GM23338 (cell line): ENCODE measurements around the gene SYNDIG1. TPM values are rescaled to one million over a fixed set of nuclear protein-coding genes. Genes with fewer than 3 reads are reported as not detected.

ENCODE experiments used
- ATAC-seq: fragments of 200-7000 bp; cut with Tn5 transposase; 3 replicates; pipeline ENCODE4 v1.9.1; 2020
- DNase-seq: peaks from one replicate; pipeline ENCODE4 v3.0.0-alpha.2; 2015; ENCODE audit warnings: low spot score
- H2AFZ ChIP-seq: fragments of 200-600 bp; sonication (generic); 2 replicates; pipeline ENCODE4 v1.8.0; 2016; ENCODE audit warnings: antibody characterized with exemption, mild to moderate bottlenecking, moderate library complexity
- H3F3A ChIP-seq: fragments of 200-600 bp; sonication (generic); replicated peaks from 2 replicates; pipeline ENCODE4 v1.8.0; 2017; ENCODE audit warnings: antibody characterized with exemption, mixed run types, low read depth
- H3K27ac ChIP-seq: fragments of 200-600 bp; sonication (generic); 2 replicates; pipeline ENCODE4 v1.6.1; 2016; ENCODE audit warnings: low read depth
- H3K27me3 ChIP-seq: fragments of 200-600 bp; sonication (generic); 2 replicates; pipeline ENCODE4 v1.8.0; 2016; ENCODE audit warnings: mild to moderate bottlenecking, mixed run types, moderate library complexity; ENCODE audit not compliant: insufficient read depth
- H3K36me3 ChIP-seq: fragments of 200-600 bp; sonication (generic); 2 replicates; pipeline ENCODE4 v1.8.0; 2016; ENCODE audit warnings: mild to moderate bottlenecking; ENCODE audit not compliant: insufficient read depth
- H3K4me1 ChIP-seq: fragments of 200-600 bp; sonication (generic); 2 replicates; pipeline ENCODE4 v1.8.0; 2016; ENCODE audit warnings: mild to moderate bottlenecking, moderate library complexity; ENCODE audit not compliant: insufficient read depth
- H3K4me2 ChIP-seq: fragments of 200-600 bp; sonication (generic); 2 replicates; pipeline ENCODE4 v1.7.1; 2017; ENCODE audit warnings: mixed run types
- H3K4me3 ChIP-seq: fragments of 200-600 bp; sonication (generic); 2 replicates; pipeline ENCODE4 v1.6.1; 2016; ENCODE audit warnings: mixed run types
- H3K79me2 ChIP-seq: fragments of 200-600 bp; sonication (generic); replicated peaks from 2 replicates; pipeline ENCODE4 v1.8.0; 2017; ENCODE audit warnings: mild to moderate bottlenecking; ENCODE audit not compliant: insufficient read depth
- H3K9me2 ChIP-seq: fragments of 200-600 bp; sonication (generic); 2 replicates; pipeline ENCODE4 v1.8.0; 2017; ENCODE audit not compliant: insufficient read depth
- H4K20me1 ChIP-seq: fragments of 200-600 bp; sonication (generic); replicated peaks from 2 replicates; pipeline ENCODE4 v1.8.0; 2017; ENCODE audit warnings: mild to moderate bottlenecking; ENCODE audit not compliant: insufficient read depth
- H3K27ac Mint-ChIP-seq: 2 replicates; pipeline ENCODE4 v1.8.0; 2020; ENCODE audit warnings: inconsistent platforms, mild to moderate bottlenecking, moderate library complexity, mixed read lengths
- H3K27me3 Mint-ChIP-seq: 3 replicates; pipeline ENCODE4 v1.8.0; 2022; ENCODE audit warnings: low read depth, mild to moderate bottlenecking, moderate library complexity, mixed read lengths, inconsistent platforms; ENCODE audit not compliant: insufficient read depth, poor library complexity
- H3K36me3 Mint-ChIP-seq: 3 replicates; pipeline ENCODE4 v1.8.0; 2021; ENCODE audit warnings: low read depth, mild to moderate bottlenecking, inconsistent platforms, moderate library complexity, mixed read lengths
- H3K4me1 Mint-ChIP-seq: 3 replicates; pipeline ENCODE4 v1.8.0; 2020; ENCODE audit warnings: mild to moderate bottlenecking, inconsistent platforms, mixed read lengths
- H3K4me3 Mint-ChIP-seq: 3 replicates; pipeline ENCODE4 v1.8.0; 2021; ENCODE audit warnings: moderate library complexity, mild to moderate bottlenecking, inconsistent platforms, mixed read lengths
- H3K9me3 Mint-ChIP-seq: 3 replicates; pipeline ENCODE4 v1.8.0; 2020; ENCODE audit warnings: moderate library complexity, mild to moderate bottlenecking, inconsistent platforms, mixed read lengths
- CREB1 ChIP-seq: fragments of 250-450 bp; sonication (Bioruptor Pico); IDR thresholded peaks from 2 replicates; pipeline ENCODE4 v1.5.0; 2020; ENCODE audit warnings: low read depth, mild to moderate bottlenecking, moderate library complexity
- CTCF ChIP-seq, 2 experiments: fragments of 200-600 bp in 1 of 2; sonication (generic) in 1 of 2; conservative IDR thresholded peaks; 2 replicates each; pipeline versions ENCODE4 v1.5.1 to v1.6.1; 2016 to 2017; ENCODE audit warnings: antibody characterized with exemption in 2 of 2, low read depth in 2 of 2, mild to moderate bottlenecking in 2 of 2, moderate library complexity in 1 of 2
- ETS1 ChIP-seq: IDR thresholded peaks from 2 replicates; pipeline ENCODE4 v1.6.1; 2016; ENCODE audit warnings: antibody characterized with exemption
- EZH2 ChIP-seq: fragments of 200-600 bp; sonication (generic); IDR thresholded peaks from one replicate; pipeline ENCODE4 v1.8.0; 2017; ENCODE audit warnings: antibody characterized with exemption, mild to moderate bottlenecking, low read depth; ENCODE audit not compliant: unreplicated experiment
- EZH2phosphoT487 ChIP-seq: fragments of 200-600 bp; sonication (generic); IDR thresholded peaks from one replicate; pipeline ENCODE4 v1.8.1; 2018; ENCODE audit warnings: antibody characterized with exemption; ENCODE audit not compliant: unreplicated experiment
- JUNB ChIP-seq: IDR thresholded peaks from one replicate; pipeline ENCODE4 v1.6.1; 2016; ENCODE audit warnings: antibody characterized with exemption; ENCODE audit not compliant: unreplicated experiment
- NANOG ChIP-seq: IDR thresholded peaks from 2 replicates; pipeline ENCODE4 v1.6.1; 2016; ENCODE audit warnings: antibody characterized with exemption, borderline replicate concordance
- POLR2AphosphoS5 ChIP-seq: IDR thresholded peaks from 2 replicates; pipeline ENCODE4 v1.6.1; 2016; ENCODE audit warnings: antibody characterized with exemption, low read depth
- REST ChIP-seq: IDR thresholded peaks from one replicate; pipeline ENCODE4 v1.6.1; 2018; ENCODE audit warnings: antibody characterized with exemption; ENCODE audit not compliant: unreplicated experiment
- STAT1 ChIP-seq: IDR thresholded peaks from one replicate; pipeline ENCODE4 v1.6.1; 2016; ENCODE audit warnings: antibody characterized with exemption; ENCODE audit not compliant: unreplicated experiment
- ZNF114 ChIP-seq: fragments of 250-450 bp; sonication (Bioruptor Pico); IDR thresholded peaks from 2 replicates; pipeline ENCODE4 v1.5.0; 2020; ENCODE audit warnings: mild to moderate bottlenecking, moderate library complexity
- ZNF331 ChIP-seq: fragments of 250-450 bp; sonication (Bioruptor Pico); IDR thresholded peaks from 2 replicates; pipeline ENCODE4 v1.5.0; 2020; ENCODE audit warnings: low read depth, mild to moderate bottlenecking, moderate library complexity
- polyA plus RNA-seq: library from polyadenylated mRNA; unstranded; fragments of >200 nt; fragmentation: Nextera tagmentation; extraction: Ambion mirVana; gene quantifications from 2 replicates; pipeline ENCODE4 v1.2.1, GENCODE V29; 2016
- total RNA-seq: library from RNA; depleted of rRNA; stranded (reverse); fragments of >200 nt; shearing (Covaris generic); gene quantifications from 2 replicates; pipeline ENCODE4 v1.2.3, GENCODE V29; 2014

SYNDIG1 gene
- total and polyA plus RNA-seq, 2 experiments from 2014 or later = 2.8 to 4.8 TPM

- TF ChIP-seq REST (no peak), EZH2 (no peak), JUNB (no peak), NANOG (no peak), ZNF331 (CRISPR knock-in tag) (no peak), ETS1 (no peak), CTCF (conservative IDR thresholded peaks at IDR 0.05; ENCODE audit: low read depth in 2 of 2) (no peak), ZNF114 (CRISPR knock-in tag) (no peak), POLR2AphosphoS5 (no peak)
Observed at GRCh38 chr20:24530131-24530680, 60.8 kb downstream of the SYNDIG1 start (continued).

- Mint-ChIP-seq H3K27ac (no peak overlapping the region), H3K4me1 (peaks cover 16% of the 10 kb centered on the region), H3K4me3 (no peak overlapping the region), H3K9me3 (peaks cover 3% of the 10 kb centered on the region; the same call in 2 of the 3 replicates), H3K36me3 (peaks cover 5% of the 10 kb centered on the region; the same call in 2 of the 3 replicates), H3K27me3 (peaks cover 6% of the 10 kb centered on the region)
- no peaks in the 10 kb centered on the region for H3F3A ChIP-seq
- no peak overlapping the region for H3K4me2 ChIP-seq
- H3K27me3 ChIP-seq = no peaks in the 10 kb centered on the region
- ATAC-seq (no peak), DNase-seq (no peak)
- peaks cover 10% of the 10 kb centered on the region for H3K9me2 ChIP-seq
- no peak overlapping the region for H3K27ac ChIP-seq
- no peaks in the 10 kb centered on the region for H3K36me3 ChIP-seq
- H3K4me3 ChIP-seq = no peak overlapping the region
- H3K79me2 ChIP-seq = 0 out of 2 replicates have a peak, but pooled peaks cover 5% of the 10 kb centered on the region
- H4K20me1 ChIP-seq = no peaks in the 10 kb centered on the region; the same call in 1 of the 2 replicates
- no peak overlapping the region for H2AFZ ChIP-seq
- no peaks in the 10 kb centered on the region for H3K4me1 ChIP-seq
- TF ChIP-seq STAT1 (no peak), EZH2 (no peak), ZNF114 (CRISPR knock-in tag) (no peak), EZH2phosphoT487 (no peak), CTCF (conservative IDR thresholded peaks at IDR 0.05; ENCODE audit: low read depth in 2 of 2) (no peak), ZNF331 (CRISPR knock-in tag) (no peak), NANOG (no peak), CREB1 (CRISPR knock-in tag) (no peak), JUNB (no peak)
Observed at GRCh38 chr20:24531202-24531601, 61.8 kb downstream of the SYNDIG1 start.
